SK-N-SH (cell line): ENCODE measurements around the gene GOLGB1. TPM values are rescaled to one million over a fixed set of nuclear protein-coding genes. Genes with fewer than 3 reads are reported as not detected.

Experiments used
- CTCF ChIA-PET: fragments of 300-600, 350-600 bp; formaldehyde crosslinking; extraction: SDS; loops from one replicate; lab custom pipeline; 2021; lab: Yijun Ruan, JAX
- POLR2A ChIA-PET: fragments of 350-600 bp; sonication (Branson Sonifier 250); formaldehyde crosslinking; extraction: SDS; loops from one replicate; lab custom pipeline; 2020; ENCODE audit warnings: antibody characterized with exemption, inconsistent platforms; lab: Yijun Ruan, JAX
- DNase-seq: peaks from one replicate; pipeline ENCODE4 v3.0.0; 2012
- H2AFZ ChIP-seq: fragments of 200-600 bp; sonication (generic); 2 replicates; pipeline ENCODE4 v1.8.1; 2016; ENCODE audit warnings: antibody characterized with exemption, mild to moderate bottlenecking, low read depth
- H3F3A ChIP-seq: fragments of 200-600 bp; sonication (generic); replicated peaks from 2 replicates; pipeline ENCODE3; 2016; ENCODE audit warnings: antibody characterized with exemption, mild to moderate bottlenecking; ENCODE audit not compliant: insufficient read depth
- H3K27ac ChIP-seq, 2 experiments: fragments of 200-500 bp in 1 of 2; fragments of 200-600 bp in 1 of 2; sonication (Bioruptor generic) in 1 of 2; sonication (generic), shearing (Covaris generic) in 1 of 2; 2 replicates each; pipeline versions ENCODE4 v1.5.1 to v1.6.1; 2014 to 2016; ENCODE audit warnings: low read depth in 2 of 2, inconsistent platforms in 1 of 2, low read length in 1 of 2, mild to moderate bottlenecking in 1 of 2, mixed read lengths in 1 of 2
- H3K27me3 ChIP-seq: fragments of 200-600 bp; sonication (generic), shearing (Covaris generic); 2 replicates; pipeline ENCODE4 v1.6.1; 2016; ENCODE audit warnings: mixed run types; ENCODE audit not compliant: insufficient read depth
- H3K36me3 ChIP-seq, 2 experiments: fragments of 200-500 bp in 1 of 2; fragments of 200-600 bp in 1 of 2; sonication (Bioruptor generic) in 1 of 2; sonication (generic) in 1 of 2; replicated peaks in 1 of 2; 2 replicates each; pipeline versions ENCODE3 to v1.5.1; 2014 to 2016; ENCODE audit warnings: low read length in 1 of 2, mild to moderate bottlenecking in 1 of 2; ENCODE audit not compliant: insufficient read depth in 2 of 2, control insufficient read depth in 1 of 2
- H3K4me1 ChIP-seq, 2 experiments: fragments of 200-500 bp in 1 of 2; fragments of 200-600 bp in 1 of 2; sonication (Bioruptor generic) in 1 of 2; sonication (generic), shearing (Covaris generic) in 1 of 2; 2 replicates each; pipeline versions ENCODE4 v1.5.1 to v1.6.1; 2014 to 2016; ENCODE audit warnings: low read depth in 1 of 2, low read length in 1 of 2, mixed run types in 1 of 2; ENCODE audit not compliant: insufficient read depth in 2 of 2, control insufficient read depth in 1 of 2
- H3K4me2 ChIP-seq: fragments of 200-600 bp; sonication (generic), shearing (Covaris generic); 2 replicates; pipeline ENCODE4 v1.6.1; 2017; ENCODE audit warnings: mixed run types
- H3K4me3 ChIP-seq, 2 experiments: fragments of 200-500 bp in 1 of 2; fragments of 200-600 bp in 1 of 2; sonication (Bioruptor generic) in 1 of 2; sonication (generic), shearing (Covaris generic) in 1 of 2; 2 replicates each; pipeline versions ENCODE4 v1.5.1 to v1.8.1; 2014 to 2016; ENCODE audit warnings: low read depth in 2 of 2, inconsistent platforms in 1 of 2, low read length in 1 of 2, mild to moderate bottlenecking in 1 of 2, mixed read lengths in 1 of 2, moderate library complexity in 1 of 2
- H3K79me2 ChIP-seq: fragments of 200-600 bp; sonication (generic); 2 replicates; pipeline ENCODE4 v1.8.1; 2017; ENCODE audit warnings: mild to moderate bottlenecking; ENCODE audit not compliant: insufficient read depth
- H3K9ac ChIP-seq: fragments of 200-600 bp; sonication (generic); 2 replicates; pipeline ENCODE4 v1.6.1; 2017; ENCODE audit warnings: mixed run types
- H3K9me2 ChIP-seq: fragments of 200-600 bp; sonication (generic); 2 replicates; pipeline ENCODE4 v1.6.1; 2017; ENCODE audit warnings: mixed run types
- H3K9me3 ChIP-seq: fragments of 200-600 bp; sonication (generic); 2 replicates; pipeline ENCODE4 v1.6.1; 2017; ENCODE audit warnings: mixed run types, mild to moderate bottlenecking, moderate library complexity
- H4K20me1 ChIP-seq: fragments of 200-600 bp; sonication (generic); 2 replicates; pipeline ENCODE4 v1.6.1; 2017; ENCODE audit warnings: mild to moderate bottlenecking, mixed run types; ENCODE audit not compliant: insufficient read depth
- EP300 ChIP-seq, 2 experiments: IDR thresholded peaks; 2 replicates each; pipeline versions ENCODE4 v1.4.0 to v1.6.1; 2012; ENCODE audit warnings: borderline replicate concordance in 1 of 2, low read depth in 1 of 2, low read length in 1 of 2
- FOSL2 ChIP-seq: IDR thresholded peaks from 2 replicates; pipeline ENCODE4 v1.4.0; 2012; ENCODE audit warnings: low read depth, mild to moderate bottlenecking, moderate library complexity, borderline replicate concordance
- GABPA ChIP-seq: IDR thresholded peaks from 2 replicates; pipeline ENCODE4 v1.4.0; 2012; ENCODE audit warnings: low read depth, mild to moderate bottlenecking
- JUND ChIP-seq: IDR thresholded peaks from 2 replicates; pipeline ENCODE4 v1.4.0; 2012
- MXI1 ChIP-seq: IDR thresholded peaks from 2 replicates; pipeline ENCODE4 v1.6.1; 2012; ENCODE audit warnings: mild to moderate bottlenecking, low read depth, low read length, improper control_type of control experiment
- POLR2AphosphoS5 ChIP-seq: IDR thresholded peaks from 2 replicates; pipeline ENCODE4 v1.6.1; 2012; ENCODE audit warnings: low read depth, low read length
- RAD21 ChIP-seq: IDR thresholded peaks from 2 replicates; pipeline ENCODE4 v1.6.1; 2012; ENCODE audit warnings: mild to moderate bottlenecking, low read length
- RCOR1 ChIP-seq: fragments of 150-350 bp; IDR thresholded peaks from 2 replicates; pipeline ENCODE4 v1.6.1; 2017; ENCODE audit warnings: antibody characterized with exemption, low read length
- RFX5 ChIP-seq: IDR thresholded peaks from 2 replicates; pipeline ENCODE4 v1.6.1; 2012; ENCODE audit warnings: mild to moderate bottlenecking, improper control_type of control experiment, low read length
- SIN3A ChIP-seq: IDR thresholded peaks from 2 replicates; pipeline ENCODE4 v1.6.1; 2012; ENCODE audit warnings: low read depth, mild to moderate bottlenecking, low read length, moderate library complexity, borderline replicate concordance
- TAF1 ChIP-seq: IDR thresholded peaks from 2 replicates; pipeline ENCODE4 v1.6.1; 2012; ENCODE audit warnings: low read depth, mild to moderate bottlenecking, low read length, moderate library complexity, borderline replicate concordance
- TCF12 ChIP-seq: IDR thresholded peaks from 2 replicates; pipeline ENCODE4 v1.4.0; 2012
- TEAD4 ChIP-seq: IDR thresholded peaks from 2 replicates; pipeline ENCODE4 v1.4.0; 2012; ENCODE audit warnings: mild to moderate bottlenecking, borderline replicate concordance; ENCODE audit not compliant: insufficient read depth
- YY1 ChIP-seq: IDR thresholded peaks from 2 replicates; pipeline ENCODE4 v1.4.0; 2012; ENCODE audit warnings: low read depth, mild to moderate bottlenecking
- WGBS: methylation state at CpG from one replicate; pipeline ENCODE4 v1.1.6; 2017; ENCODE audit warnings: low lambda C conversion rate; 5-methylcytosine and 5-hydroxymethylcytosine counted together
- polyA plus RNA-seq, 3 experiments: library from polyadenylated mRNA; depleted of rRNA; stranded (reverse); fragments of >200 nt; gene quantifications; 2 replicates each; pipeline ENCODE4 v1.2.3, GENCODE V29; 2012
- TF ChIP-seq, protein P1 (sequence below): IDR thresholded peaks from 2 replicates; pipeline ENCODE4 v1.4.0; 2012; ENCODE audit warnings: low read depth, borderline replicate concordance
- TF ChIP-seq, protein P2 (sequence below): fragments of 150-350 bp; IDR thresholded peaks from 2 replicates; pipeline ENCODE4 v1.6.1; 2016; ENCODE audit warnings: mild to moderate bottlenecking, low read depth, low read length
- TF ChIP-seq, protein P3 (sequence below): IDR thresholded peaks from 2 replicates; pipeline ENCODE4 v1.4.0; 2012; ENCODE audit warnings: low read depth
- TF ChIP-seq, protein P4 (sequence below): IDR thresholded peaks from 2 replicates; pipeline ENCODE4 v1.4.0; 2012; ENCODE audit warnings: low read depth, borderline replicate concordance
- TF ChIP-seq, protein P5 (sequence below): fragments of 200-600 bp; sonication (generic); IDR thresholded peaks from 2 replicates; pipeline ENCODE4 v1.6.1; 2017; ENCODE audit warnings: antibody characterized with exemption, mild to moderate bottlenecking, moderate library complexity

GOLGB1 gene
- polyA plus RNA-seq, 1 of the 3 experiments (the other 2 are of a cell fraction): 10.3 TPM

DNA sequence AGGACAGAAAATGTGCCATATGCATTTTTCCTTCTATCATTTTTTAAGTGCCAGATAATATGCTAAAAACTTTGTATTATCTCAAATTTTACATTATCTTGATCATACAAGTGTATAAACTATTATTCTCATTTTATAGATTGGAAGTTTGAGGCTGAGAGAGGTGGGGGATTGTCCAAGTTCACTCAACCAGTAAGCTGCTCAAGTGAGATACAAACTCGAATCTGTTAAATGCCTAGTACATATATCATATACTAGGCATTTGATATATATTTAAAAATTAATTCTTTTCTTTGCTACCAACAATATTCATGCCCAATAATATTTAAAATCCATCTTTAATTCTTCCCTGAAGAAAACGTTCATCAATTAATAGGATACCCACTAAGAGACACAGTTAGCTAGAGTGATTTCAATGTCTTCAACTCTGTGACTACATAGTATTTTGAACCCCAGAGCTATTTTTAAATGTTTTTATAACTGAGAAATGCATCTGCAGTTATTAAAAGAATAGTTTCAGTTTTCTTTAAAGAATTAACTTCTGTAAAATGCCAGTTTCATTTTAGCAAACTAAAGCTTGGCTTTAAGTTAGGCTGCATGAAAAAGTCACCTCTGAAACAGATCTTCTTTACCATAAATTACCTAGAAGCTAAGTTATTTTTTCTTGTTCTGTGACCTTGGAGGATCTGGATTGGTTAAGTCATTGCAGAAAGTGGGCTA lies 44.9 kb upstream of the GOLGB1 start:
- H3K36me3 ChIP-seq: peaks cover 55 to 60% of the 10 kb centered on the region in 2 experiments
- POLR2A ChIA-PET: no interaction called here
- DNase-seq: no peak
- no peaks in the 10 kb centered on the region for H3K9me2 ChIP-seq
- WGBS: 87% methylated on average over 2 of the region's 2 CpGs
- no peak overlapping the region for H3K4me2 ChIP-seq
- H3F3A ChIP-seq: no peaks in the 10 kb centered on the region
- H3K4me3 ChIP-seq: no peak overlapping the region
- no peak overlapping the region for H3K9ac ChIP-seq
- no peaks in the 10 kb centered on the region for H3K79me2 ChIP-seq
- no peaks in the 10 kb centered on the region for H3K27me3 ChIP-seq
- CTCF ChIA-PET: no interaction called here
- H2AFZ ChIP-seq: no peak overlapping the region
- H3K4me1 ChIP-seq: no peaks in the 10 kb centered on the region
- no peaks in the 10 kb centered on the region for H3K9me3 ChIP-seq
- no peaks in the 10 kb centered on the region for H4K20me1 ChIP-seq
- no peak for TF ChIP-seq RFX5
- TF ChIP-seq GABPA: no peak
- TF ChIP-seq RCOR1: no peak
- TF ChIP-seq, protein P1, sequence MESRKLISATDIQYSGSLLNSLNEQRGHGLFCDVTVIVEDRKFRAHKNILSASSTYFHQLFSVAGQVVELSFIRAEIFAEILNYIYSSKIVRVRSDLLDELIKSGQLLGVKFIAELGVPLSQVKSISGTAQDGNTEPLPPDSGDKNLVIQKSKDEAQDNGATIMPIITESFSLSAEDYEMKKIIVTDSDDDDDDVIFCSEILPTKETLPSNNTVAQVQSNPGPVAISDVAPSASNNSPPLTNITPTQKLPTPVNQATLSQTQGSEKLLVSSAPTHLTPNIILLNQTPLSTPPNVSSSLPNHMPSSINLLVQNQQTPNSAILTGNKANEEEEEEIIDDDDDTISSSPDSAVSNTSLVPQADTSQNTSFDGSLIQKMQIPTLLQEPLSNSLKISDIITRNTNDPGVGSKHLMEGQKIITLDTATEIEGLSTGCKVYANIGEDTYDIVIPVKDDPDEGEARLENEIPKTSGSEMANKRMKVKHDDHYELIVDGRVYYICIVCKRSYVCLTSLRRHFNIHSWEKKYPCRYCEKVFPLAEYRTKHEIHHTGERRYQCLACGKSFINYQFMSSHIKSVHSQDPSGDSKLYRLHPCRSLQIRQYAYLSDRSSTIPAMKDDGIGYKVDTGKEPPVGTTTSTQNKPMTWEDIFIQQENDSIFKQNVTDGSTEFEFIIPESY: no peak
- no peak for TF ChIP-seq FOSL2
- H3K27ac ChIP-seq: no peak overlapping the region

DNA sequence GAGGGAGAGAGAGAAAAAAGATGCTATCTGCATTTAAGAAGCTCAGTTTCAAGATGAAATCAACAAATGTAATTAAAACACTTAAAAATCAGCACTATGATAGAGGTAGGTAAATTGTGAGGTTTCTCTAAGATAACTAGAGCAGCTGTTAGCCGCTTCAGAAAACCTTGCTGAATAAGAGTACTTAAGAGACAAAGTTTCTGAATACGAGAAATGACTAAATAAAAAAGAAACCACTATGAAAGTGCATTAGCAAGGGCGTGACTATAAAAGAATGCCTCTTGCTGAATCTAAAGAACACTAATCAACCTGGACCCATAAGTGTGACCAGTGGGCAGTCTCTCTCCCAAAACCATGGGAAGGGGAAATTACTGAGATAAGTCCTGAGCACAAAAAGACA lies 43.5 kb upstream of the GOLGB1 start:
- Histone ChIP-seq H3K9me3 (no peaks in the 10 kb centered on the region), H3K4me3 (no peak overlapping the region), H3K27me3 (no peaks in the 10 kb centered on the region), H3K4me1 (no peaks in the 10 kb centered on the region), H2AFZ (no peak overlapping the region), H3K79me2 (no peaks in the 10 kb centered on the region), H3K27ac (peak overlapping the region in 1 of 2 experiments; percentile 14; a peak in 1 of 4 replicates), H4K20me1 (no peaks in the 10 kb centered on the region), H3K9me2 (no peaks in the 10 kb centered on the region), H3K9ac (no peak overlapping the region), H3K4me2 (no peak overlapping the region), H3K36me3 (peaks cover 59 to 67% of the 10 kb centered on the region in 2 experiments), H3F3A (no peaks in the 10 kb centered on the region)
- DNase-seq: no peak
- POLR2A ChIA-PET: no interaction called here
- 97% methylated on average over 3 of the region's 3 CpGs for whole genome bisulfite sequencing
- CTCF ChIA-PET: no interaction called here
- TF ChIP-seq RAD21: no peak
- TF ChIP-seq TEAD4: no peak
- no peak for TF ChIP-seq RFX5
- TF ChIP-seq, protein P2, sequence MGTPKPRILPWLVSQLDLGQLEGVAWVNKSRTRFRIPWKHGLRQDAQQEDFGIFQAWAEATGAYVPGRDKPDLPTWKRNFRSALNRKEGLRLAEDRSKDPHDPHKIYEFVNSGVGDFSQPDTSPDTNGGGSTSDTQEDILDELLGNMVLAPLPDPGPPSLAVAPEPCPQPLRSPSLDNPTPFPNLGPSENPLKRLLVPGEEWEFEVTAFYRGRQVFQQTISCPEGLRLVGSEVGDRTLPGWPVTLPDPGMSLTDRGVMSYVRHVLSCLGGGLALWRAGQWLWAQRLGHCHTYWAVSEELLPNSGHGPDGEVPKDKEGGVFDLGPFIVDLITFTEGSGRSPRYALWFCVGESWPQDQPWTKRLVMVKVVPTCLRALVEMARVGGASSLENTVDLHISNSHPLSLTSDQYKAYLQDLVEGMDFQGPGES: no peak
- TF ChIP-seq RCOR1: no peak
- TF ChIP-seq, protein P1: no peak
- no peak for TF ChIP-seq MXI1
- TF ChIP-seq JUND: no peak
- TF ChIP-seq YY1: no peak
- TF ChIP-seq EP300 (IDR thresholded peaks at IDR 0.05; ENCODE audit: borderline replicate concordance in 1 of 2, low read depth in 1 of 2, low read length in 1 of 2): no peak
- TF ChIP-seq POLR2AphosphoS5: no peak
- TF ChIP-seq, protein P3, sequence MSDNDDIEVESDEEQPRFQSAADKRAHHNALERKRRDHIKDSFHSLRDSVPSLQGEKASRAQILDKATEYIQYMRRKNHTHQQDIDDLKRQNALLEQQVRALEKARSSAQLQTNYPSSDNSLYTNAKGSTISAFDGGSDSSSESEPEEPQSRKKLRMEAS: no peak
- TF ChIP-seq, protein P4, sequence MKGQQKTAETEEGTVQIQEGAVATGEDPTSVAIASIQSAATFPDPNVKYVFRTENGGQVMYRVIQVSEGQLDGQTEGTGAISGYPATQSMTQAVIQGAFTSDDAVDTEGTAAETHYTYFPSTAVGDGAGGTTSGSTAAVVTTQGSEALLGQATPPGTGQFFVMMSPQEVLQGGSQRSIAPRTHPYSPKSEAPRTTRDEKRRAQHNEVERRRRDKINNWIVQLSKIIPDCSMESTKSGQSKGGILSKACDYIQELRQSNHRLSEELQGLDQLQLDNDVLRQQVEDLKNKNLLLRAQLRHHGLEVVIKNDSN: no peak
- no peak for TF ChIP-seq TAF1
- TF ChIP-seq, protein P5, sequence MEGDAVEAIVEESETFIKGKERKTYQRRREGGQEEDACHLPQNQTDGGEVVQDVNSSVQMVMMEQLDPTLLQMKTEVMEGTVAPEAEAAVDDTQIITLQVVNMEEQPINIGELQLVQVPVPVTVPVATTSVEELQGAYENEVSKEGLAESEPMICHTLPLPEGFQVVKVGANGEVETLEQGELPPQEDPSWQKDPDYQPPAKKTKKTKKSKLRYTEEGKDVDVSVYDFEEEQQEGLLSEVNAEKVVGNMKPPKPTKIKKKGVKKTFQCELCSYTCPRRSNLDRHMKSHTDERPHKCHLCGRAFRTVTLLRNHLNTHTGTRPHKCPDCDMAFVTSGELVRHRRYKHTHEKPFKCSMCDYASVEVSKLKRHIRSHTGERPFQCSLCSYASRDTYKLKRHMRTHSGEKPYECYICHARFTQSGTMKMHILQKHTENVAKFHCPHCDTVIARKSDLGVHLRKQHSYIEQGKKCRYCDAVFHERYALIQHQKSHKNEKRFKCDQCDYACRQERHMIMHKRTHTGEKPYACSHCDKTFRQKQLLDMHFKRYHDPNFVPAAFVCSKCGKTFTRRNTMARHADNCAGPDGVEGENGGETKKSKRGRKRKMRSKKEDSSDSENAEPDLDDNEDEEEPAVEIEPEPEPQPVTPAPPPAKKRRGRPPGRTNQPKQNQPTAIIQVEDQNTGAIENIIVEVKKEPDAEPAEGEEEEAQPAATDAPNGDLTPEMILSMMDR: no peak
- no peak for TF ChIP-seq SIN3A
- TF ChIP-seq TCF12: no peak
